ENCODE results near the gene N4BP2.

The N4BP2 gene

DNA sequence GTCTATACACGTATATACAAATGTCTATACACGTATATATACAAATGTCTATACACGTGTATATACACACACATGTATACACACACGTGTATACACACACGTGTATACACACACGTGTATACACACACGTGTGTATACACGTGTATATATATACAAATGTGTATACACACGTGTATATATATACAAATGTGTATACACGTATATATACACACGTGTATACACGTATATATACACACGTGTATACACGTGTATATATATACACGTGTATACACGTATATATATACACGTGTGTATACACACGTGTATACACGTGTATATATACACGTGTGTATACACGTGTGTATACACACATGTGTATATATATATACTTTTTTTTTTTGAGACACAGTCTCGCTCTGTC is 23.9 kb upstream of the N4BP2 start:
- Histone ChIP-seq H3K27ac (ENCODE audit: low read length) (no peak overlapping the region), H2AFZ (ENCODE audit: low read length) (no peak overlapping the region), H3K9me2 (replicated peaks; ENCODE audit: insufficient read depth, low read length) (no peaks in the 10 kb centered on the region), H3K4me3 (ENCODE audit: low read length) (no peak overlapping the region), H4K20me1 (ENCODE audit: insufficient read depth, low read length) (no peaks in the 10 kb centered on the region), H3F3A (ENCODE audit: insufficient read depth, low read length) (no peaks in the 10 kb centered on the region), H3K4me2 (ENCODE audit: low read depth, low read length) (no peak overlapping the region), H3K79me2 (ENCODE audit: low read length) (no peaks in the 10 kb centered on the region), H3K9me3 (replicated peaks; ENCODE audit: insufficient read depth, low read length) (no peaks in the 10 kb centered on the region), H3K9ac (ENCODE audit: low read length) (no peak overlapping the region), H3K36me3 (replicated peaks; ENCODE audit: insufficient read depth, low read length) (no peaks in the 10 kb centered on the region), H3K27me3 (replicated peaks; ENCODE audit: insufficient read depth, low read length) (no peaks in the 10 kb centered on the region), H3K4me1 (ENCODE audit: low read length) (no peaks in the 10 kb centered on the region)
- TF ChIP-seq EZH2phosphoT487 (IDR thresholded peaks at IDR 0.05; ENCODE audit: low read length) (no peak), EZH2 (optimal IDR thresholded peaks at IDR 0.05; ENCODE audit: low read depth, low read length) (no peak)
- TF ChIP-seq, protein P1, sequence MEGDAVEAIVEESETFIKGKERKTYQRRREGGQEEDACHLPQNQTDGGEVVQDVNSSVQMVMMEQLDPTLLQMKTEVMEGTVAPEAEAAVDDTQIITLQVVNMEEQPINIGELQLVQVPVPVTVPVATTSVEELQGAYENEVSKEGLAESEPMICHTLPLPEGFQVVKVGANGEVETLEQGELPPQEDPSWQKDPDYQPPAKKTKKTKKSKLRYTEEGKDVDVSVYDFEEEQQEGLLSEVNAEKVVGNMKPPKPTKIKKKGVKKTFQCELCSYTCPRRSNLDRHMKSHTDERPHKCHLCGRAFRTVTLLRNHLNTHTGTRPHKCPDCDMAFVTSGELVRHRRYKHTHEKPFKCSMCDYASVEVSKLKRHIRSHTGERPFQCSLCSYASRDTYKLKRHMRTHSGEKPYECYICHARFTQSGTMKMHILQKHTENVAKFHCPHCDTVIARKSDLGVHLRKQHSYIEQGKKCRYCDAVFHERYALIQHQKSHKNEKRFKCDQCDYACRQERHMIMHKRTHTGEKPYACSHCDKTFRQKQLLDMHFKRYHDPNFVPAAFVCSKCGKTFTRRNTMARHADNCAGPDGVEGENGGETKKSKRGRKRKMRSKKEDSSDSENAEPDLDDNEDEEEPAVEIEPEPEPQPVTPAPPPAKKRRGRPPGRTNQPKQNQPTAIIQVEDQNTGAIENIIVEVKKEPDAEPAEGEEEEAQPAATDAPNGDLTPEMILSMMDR (IDR thresholded peaks at IDR 0.05; ENCODE audit: low read length) = no peak
- no peak for DNase-seq

DNA sequence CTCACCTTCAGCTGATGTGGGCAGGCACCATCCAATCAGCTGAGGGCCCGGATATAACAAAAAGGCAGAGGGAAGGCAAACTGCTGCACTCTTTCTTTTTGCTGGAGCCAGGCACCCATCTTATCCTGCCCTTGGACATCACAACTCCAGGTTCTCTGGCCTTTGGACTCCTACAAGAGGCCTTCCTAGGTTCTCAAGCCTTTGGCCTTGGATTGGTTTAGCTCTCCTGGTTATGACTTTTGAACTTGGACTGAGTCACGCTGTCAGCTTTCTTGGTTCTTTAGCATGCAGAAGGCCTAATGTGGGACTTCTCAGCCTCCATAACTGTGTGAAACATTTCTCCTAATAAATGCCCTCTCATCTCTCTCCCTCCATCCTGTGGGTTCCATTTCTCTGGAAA is 23.0 kb upstream of the N4BP2 start:
- H2AFZ ChIP-seq (ENCODE audit: low read length) = no peak overlapping the region
- H4K20me1 ChIP-seq (ENCODE audit: insufficient read depth, low read length) = no peaks in the 10 kb centered on the region
- H3K9me2 ChIP-seq (replicated peaks; ENCODE audit: insufficient read depth, low read length) = no peaks in the 10 kb centered on the region
- H3F3A ChIP-seq (ENCODE audit: insufficient read depth, low read length) = no peaks in the 10 kb centered on the region
- H3K4me2 ChIP-seq (ENCODE audit: low read depth, low read length) = no peak overlapping the region
- H3K4me1 ChIP-seq (ENCODE audit: low read length) = no peaks in the 10 kb centered on the region
- H3K9me3 ChIP-seq (replicated peaks; ENCODE audit: insufficient read depth, low read length) = no peaks in the 10 kb centered on the region
- H3K9ac ChIP-seq (ENCODE audit: low read length) = no peak overlapping the region
- H3K79me2 ChIP-seq (ENCODE audit: low read length) = no peaks in the 10 kb centered on the region
- H3K27ac ChIP-seq (ENCODE audit: low read length) = no peak overlapping the region
- H3K27me3 ChIP-seq (replicated peaks; ENCODE audit: insufficient read depth, low read length) = no peaks in the 10 kb centered on the region
- DNase-seq = no peak
- no peak overlapping the region for H3K4me3 ChIP-seq (ENCODE audit: low read length)
- TF ChIP-seq EZH2 (optimal IDR thresholded peaks at IDR 0.05; ENCODE audit: low read depth, low read length) (no peak), EZH2phosphoT487 (IDR thresholded peaks at IDR 0.05; ENCODE audit: low read length) (no peak)
- TF ChIP-seq, protein P1 (IDR thresholded peaks at IDR 0.05; ENCODE audit: low read length) = no peak
- H3K36me3 ChIP-seq (replicated peaks; ENCODE audit: insufficient read depth, low read length) = no peaks in the 10 kb centered on the region

DNA sequence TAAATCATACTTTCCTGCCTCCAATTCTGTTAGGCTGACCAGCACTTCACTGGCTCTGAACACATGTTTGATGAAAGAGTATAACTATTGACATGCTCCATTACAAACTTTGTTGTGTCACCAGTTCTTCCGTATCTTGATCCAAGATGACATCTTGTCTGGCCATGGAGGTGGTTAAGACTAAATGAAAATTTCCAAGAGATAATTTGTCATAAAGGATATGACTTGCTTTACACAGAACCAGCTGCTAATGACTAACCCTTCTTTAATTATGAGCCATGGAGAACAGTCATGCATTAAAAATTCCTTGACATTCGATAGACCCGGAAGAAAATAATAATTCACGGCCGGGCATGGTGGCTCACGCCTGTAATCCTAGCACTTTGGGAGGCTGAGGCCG is 17.7 kb upstream of the N4BP2 start:
- Histone ChIP-seq H2AFZ (ENCODE audit: low read length) (no peak overlapping the region), H3K79me2 (ENCODE audit: low read length) (no peaks in the 10 kb centered on the region), H3F3A (ENCODE audit: insufficient read depth, low read length) (no peaks in the 10 kb centered on the region), H3K9ac (ENCODE audit: low read length) (no peak overlapping the region), H3K27me3 (replicated peaks; ENCODE audit: insufficient read depth, low read length) (no peaks in the 10 kb centered on the region), H3K9me3 (replicated peaks; ENCODE audit: insufficient read depth, low read length) (no peaks in the 10 kb centered on the region), H3K4me3 (ENCODE audit: low read length) (no peak overlapping the region), H3K4me1 (ENCODE audit: low read length) (no peaks in the 10 kb centered on the region), H3K36me3 (replicated peaks; ENCODE audit: insufficient read depth, low read length) (no peaks in the 10 kb centered on the region), H3K9me2 (replicated peaks; ENCODE audit: insufficient read depth, low read length) (no peaks in the 10 kb centered on the region), H4K20me1 (ENCODE audit: insufficient read depth, low read length) (no peaks in the 10 kb centered on the region), H3K27ac (ENCODE audit: low read length) (no peak overlapping the region), H3K4me2 (ENCODE audit: low read depth, low read length) (no peak overlapping the region)
- TF ChIP-seq EZH2 (optimal IDR thresholded peaks at IDR 0.05; ENCODE audit: low read depth, low read length) (no peak), EZH2phosphoT487 (IDR thresholded peaks at IDR 0.05; ENCODE audit: low read length) (no peak)
- TF ChIP-seq, protein P1 (IDR thresholded peaks at IDR 0.05; ENCODE audit: low read length) = no peak
- no peak for DNase-seq
